Measurements from ENCODE around the gene GAREM2.

- TF ChIP-seq, protein P1, sequence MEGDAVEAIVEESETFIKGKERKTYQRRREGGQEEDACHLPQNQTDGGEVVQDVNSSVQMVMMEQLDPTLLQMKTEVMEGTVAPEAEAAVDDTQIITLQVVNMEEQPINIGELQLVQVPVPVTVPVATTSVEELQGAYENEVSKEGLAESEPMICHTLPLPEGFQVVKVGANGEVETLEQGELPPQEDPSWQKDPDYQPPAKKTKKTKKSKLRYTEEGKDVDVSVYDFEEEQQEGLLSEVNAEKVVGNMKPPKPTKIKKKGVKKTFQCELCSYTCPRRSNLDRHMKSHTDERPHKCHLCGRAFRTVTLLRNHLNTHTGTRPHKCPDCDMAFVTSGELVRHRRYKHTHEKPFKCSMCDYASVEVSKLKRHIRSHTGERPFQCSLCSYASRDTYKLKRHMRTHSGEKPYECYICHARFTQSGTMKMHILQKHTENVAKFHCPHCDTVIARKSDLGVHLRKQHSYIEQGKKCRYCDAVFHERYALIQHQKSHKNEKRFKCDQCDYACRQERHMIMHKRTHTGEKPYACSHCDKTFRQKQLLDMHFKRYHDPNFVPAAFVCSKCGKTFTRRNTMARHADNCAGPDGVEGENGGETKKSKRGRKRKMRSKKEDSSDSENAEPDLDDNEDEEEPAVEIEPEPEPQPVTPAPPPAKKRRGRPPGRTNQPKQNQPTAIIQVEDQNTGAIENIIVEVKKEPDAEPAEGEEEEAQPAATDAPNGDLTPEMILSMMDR (optimal IDR thresholded peaks at IDR 0.05 in 1 of 3, IDR thresholded peaks at IDR 0.05 in 1 of 3, conservative IDR thresholded peaks at IDR 0.05 in 1 of 3; ENCODE audit: extremely low read depth in 1 of 3, insufficient read depth in 2 of 3, low read length in 3 of 3), result no peak
- TF ChIP-seq EZH2 (IDR thresholded peaks at IDR 0.05; ENCODE audit: low read length), result no peak
These were observed 8.2 kb upstream of the GAREM2 start for GRCh38 chr2:26164641-26165211.
